H1 (cell line): Measurements from ENCODE around the gene CAPN1. TPM values are rescaled to one million over a fixed set of nuclear protein-coding genes. Genes with fewer than 3 reads are reported as not detected.

Experiments
- CTCF ChIA-PET: fragments of 300-600 bp; sonication (Branson Sonifier 250); formaldehyde crosslinking; loops from one replicate; lab custom pipeline; 2021; ENCODE audit not compliant: partially characterized antibody; lab: Charles Lee
- POLR2A ChIA-PET: fragments of 300-600 bp; sonication (Branson Sonifier 250); formaldehyde crosslinking; loops from one replicate; lab custom pipeline; 2021; ENCODE audit warnings: inconsistent platforms; ENCODE audit not compliant: partially characterized antibody; lab: Charles Lee
- DNase-seq, 2 experiments: peaks; one replicate each; pipeline versions ENCODE4 v3.0.0 to v3.0.0-alpha.2; 2010 to 2022; ENCODE audit warnings: low spot score in 2 of 2, low read depth in 1 of 2, mixed read lengths in 1 of 2
- FAIRE-seq: peaks from 2 replicates; lab custom pipeline; 2011; peaks lifted over from hg19 to GRCh38; lab: Jason Lieb, UNC
- H2AFZ ChIP-seq: 2 replicates; pipeline ENCODE4 v1.8.1; 2012; ENCODE audit warnings: low read length, inconsistent platforms
- H2AK5ac ChIP-seq: 2 replicates; pipeline ENCODE4 v1.6.1; 2013; ENCODE audit warnings: low read depth, low read length
- H2BK120ac ChIP-seq: replicated peaks from 2 replicates; pipeline ENCODE3; 2013; ENCODE audit warnings: low read depth, low read length, inconsistent platforms
- H2BK12ac ChIP-seq: 2 replicates; pipeline ENCODE4 v1.6.1; 2013; ENCODE audit warnings: low read depth, low read length
- H2BK15ac ChIP-seq: 2 replicates; pipeline ENCODE4 v1.6.1; 2013; ENCODE audit warnings: low read length
- H2BK20ac ChIP-seq: 2 replicates; pipeline ENCODE4 v1.6.1; 2013; ENCODE audit warnings: low read length
- H2BK5ac ChIP-seq: 2 replicates; pipeline ENCODE4 v1.6.1; 2013; ENCODE audit warnings: low read depth, low read length
- H3K14ac ChIP-seq: 2 replicates; pipeline ENCODE4 v1.6.1; 2013; ENCODE audit warnings: inconsistent platforms; ENCODE audit not compliant: insufficient read length
- H3K18ac ChIP-seq: 2 replicates; pipeline ENCODE4 v1.6.1; 2013; ENCODE audit warnings: low read length; ENCODE audit errors: extremely low read depth
- H3K23ac ChIP-seq: 2 replicates; pipeline ENCODE4 v1.6.1; 2013; ENCODE audit warnings: inconsistent platforms; ENCODE audit not compliant: insufficient read length
- H3K23me2 ChIP-seq: 2 replicates; pipeline ENCODE4 v1.6.1; 2013; ENCODE audit warnings: low read depth, low read length
- H3K27ac ChIP-seq: 2 replicates; pipeline ENCODE4 v1.6.1; 2011; ENCODE audit warnings: low read depth, low read length, inconsistent platforms
- H3K27me3 ChIP-seq, 4 experiments: replicated peaks in 1 of 4; 1 replicate in 1 of 4; 2 replicates in 3 of 4; pipeline versions ENCODE4 v1.6.1 to v1.8.1; 2011 to 2013; ENCODE audit warnings: low read length in 3 of 4, mild to moderate bottlenecking in 3 of 4, inconsistent platforms in 2 of 4, mixed read lengths in 2 of 4, moderate library complexity in 1 of 4; ENCODE audit not compliant: control insufficient read depth in 3 of 4, insufficient read depth in 3 of 4; ENCODE audit errors: extremely low read depth in 1 of 4
- H3K36me3 ChIP-seq, 4 experiments: 2 replicates each; pipeline versions ENCODE4 v1.6.1 to v1.8.1; 2011 to 2013; ENCODE audit warnings: mild to moderate bottlenecking in 4 of 4, low read length in 3 of 4, moderate library complexity in 2 of 4, control low read depth in 1 of 4, inconsistent platforms in 1 of 4; ENCODE audit not compliant: insufficient read depth in 4 of 4, control insufficient read depth in 2 of 4
- H3K4ac ChIP-seq: replicated peaks from 2 replicates; pipeline ENCODE3; 2013; ENCODE audit warnings: low read length, low read depth, mixed read lengths, inconsistent platforms; ENCODE audit not compliant: insufficient read length
- H3K4me1 ChIP-seq, 4 experiments: replicated peaks in 1 of 4; 1 replicate in 1 of 4; 2 replicates in 3 of 4; pipeline versions ENCODE4 v1.6.1 to v1.8.1; 2011 to 2013; ENCODE audit warnings: low read length in 3 of 4, inconsistent platforms in 2 of 4, mixed read lengths in 1 of 4; ENCODE audit not compliant: insufficient read depth in 4 of 4, control insufficient read depth in 3 of 4
- H3K4me2 ChIP-seq, 2 experiments: 2 replicates each; pipeline versions ENCODE4 v1.6.1 to v1.8.1; 2011 to 2013; ENCODE audit warnings: low read depth in 2 of 2, low read length in 2 of 2, control low read depth in 1 of 2, inconsistent platforms in 1 of 2, mild to moderate bottlenecking in 1 of 2; ENCODE audit not compliant: insufficient read depth in 1 of 2
- H3K4me3 ChIP-seq, 4 experiments: fragments of 200-600, 300-600 bp in 1 of 4; sonication (generic), shearing (Covaris generic), sonication (Bioruptor Twin) in 1 of 4; 2 replicates each; pipeline versions ENCODE4 v1.5.1 to v1.8.1; 2011 to 2016; ENCODE audit warnings: low read length in 4 of 4, low read depth in 3 of 4, control low read depth in 2 of 4, inconsistent platforms in 2 of 4, mild to moderate bottlenecking in 2 of 4, mixed read lengths in 1 of 4, moderate library complexity in 1 of 4; ENCODE audit not compliant: insufficient read depth in 2 of 4; ENCODE audit errors: extremely low read depth in 1 of 4
- H3K56ac ChIP-seq: replicated peaks from 2 replicates; pipeline ENCODE3; 2013; ENCODE audit warnings: low read depth, mild to moderate bottlenecking, mixed read lengths, low read length, inconsistent platforms; ENCODE audit not compliant: insufficient read length
- H3K79me1 ChIP-seq: 2 replicates; pipeline ENCODE4 v1.6.1; 2013; ENCODE audit warnings: low read depth, low read length, control low read depth
- H3K79me2 ChIP-seq, 2 experiments: 2 replicates each; pipeline versions ENCODE4 v1.6.1 to v1.8.1; 2012 to 2013; ENCODE audit warnings: low read length in 2 of 2, mild to moderate bottlenecking in 2 of 2, inconsistent platforms in 1 of 2; ENCODE audit not compliant: insufficient read depth in 2 of 2, control insufficient read depth in 1 of 2
- H3K9ac ChIP-seq, 4 experiments: replicated peaks in 1 of 4; 1 replicate in 1 of 4; 2 replicates in 3 of 4; pipeline versions ENCODE4 v1.6.1 to v1.8.1; 2011 to 2013; ENCODE audit warnings: low read depth in 3 of 4, low read length in 3 of 4, control low read depth in 2 of 4, mild to moderate bottlenecking in 2 of 4, moderate library complexity in 2 of 4, inconsistent platforms in 1 of 4; ENCODE audit errors: extremely low read depth in 1 of 4
- H3K9me3 ChIP-seq, 2 experiments: 2 replicates each; pipeline versions ENCODE4 v1.6.1 to v1.8.1; 2012 to 2013; ENCODE audit warnings: mild to moderate bottlenecking in 2 of 2, moderate library complexity in 2 of 2, control low read depth in 1 of 2, inconsistent platforms in 1 of 2, low read depth in 1 of 2, low read length in 1 of 2, mixed read lengths in 1 of 2; ENCODE audit not compliant: insufficient read depth in 2 of 2
- H4K20me1 ChIP-seq, 2 experiments: replicated peaks in 1 of 2; 2 replicates each; pipeline versions ENCODE3 to v1.8.1; 2011 to 2013; ENCODE audit warnings: inconsistent platforms in 2 of 2, low read length in 2 of 2, mild to moderate bottlenecking in 1 of 2; ENCODE audit not compliant: insufficient read depth in 2 of 2, control insufficient read depth in 1 of 2
- H4K5ac ChIP-seq: 2 replicates; pipeline ENCODE4 v1.6.1; 2013; ENCODE audit warnings: low read length, low read depth, mixed read lengths, inconsistent platforms; ENCODE audit not compliant: insufficient read length
- H4K8ac ChIP-seq: 2 replicates; pipeline ENCODE4 v1.8.0; 2013; ENCODE audit warnings: mild to moderate bottlenecking, moderate library complexity, low read length, inconsistent platforms; ENCODE audit not compliant: insufficient read depth; ENCODE audit errors: extremely low read depth
- H4K91ac ChIP-seq: replicated peaks from 2 replicates; pipeline ENCODE3; 2013; ENCODE audit warnings: low read length, mixed read lengths, inconsistent platforms; ENCODE audit not compliant: insufficient read length
- WGBS, 2 experiments: shearing (Covaris generic) in 1 of 2; methylation state at CpG; one replicate each; pipeline versions ENCODE4 v1.1.6 to v1.1.7; 2013 to 2015; ENCODE audit warnings: low lambda C conversion rate in 2 of 2, mixed read lengths in 2 of 2, inconsistent platforms in 1 of 2, low coverage in 1 of 2, missing lambda C conversion rate in 1 of 2; ENCODE audit not compliant: insufficient replicate concordance in 2 of 2, insufficient coverage in 1 of 2, insufficient read length in 1 of 2; ENCODE audit errors: extremely low coverage in 1 of 2, missing lambda C conversion rate in 1 of 2; 5-methylcytosine and 5-hydroxymethylcytosine counted together
- polyA plus RNA-seq, 7 experiments: library from polyadenylated mRNA; depleted of rRNA in 3 of 7; stranded (reverse) in 5 of 7; unstranded in 2 of 7; fragments of >200 nt in 5 of 7; fragments of 200-250 nt in 2 of 7; gene quantifications; 1 replicate in 5 of 7; 2 replicates in 1 of 7; 4 replicates in 1 of 7; pipeline versions ENCODE4 v1.2.1 to v1.2.3, GENCODE V29; 2011 to 2013; ENCODE audit warnings: missing spikeins in 2 of 7, mixed read lengths in 2 of 7
- total RNA-seq: library from RNA; stranded (reverse); fragmentation: NEBNext Ultra II Directional; extraction: Animal tissue kit (Norgen Biotek cat#: 25700); gene quantifications from 2 replicates; pipeline ENCODE4 v1.2.1, GENCODE V29; 2021

Gene CAPN1
- total and polyA plus RNA-seq, 2 of the 8 experiments (the other 6 are each of a cell fraction or from before 2014, with no cell fraction given), result 194 to 233 TPM

DNA sequence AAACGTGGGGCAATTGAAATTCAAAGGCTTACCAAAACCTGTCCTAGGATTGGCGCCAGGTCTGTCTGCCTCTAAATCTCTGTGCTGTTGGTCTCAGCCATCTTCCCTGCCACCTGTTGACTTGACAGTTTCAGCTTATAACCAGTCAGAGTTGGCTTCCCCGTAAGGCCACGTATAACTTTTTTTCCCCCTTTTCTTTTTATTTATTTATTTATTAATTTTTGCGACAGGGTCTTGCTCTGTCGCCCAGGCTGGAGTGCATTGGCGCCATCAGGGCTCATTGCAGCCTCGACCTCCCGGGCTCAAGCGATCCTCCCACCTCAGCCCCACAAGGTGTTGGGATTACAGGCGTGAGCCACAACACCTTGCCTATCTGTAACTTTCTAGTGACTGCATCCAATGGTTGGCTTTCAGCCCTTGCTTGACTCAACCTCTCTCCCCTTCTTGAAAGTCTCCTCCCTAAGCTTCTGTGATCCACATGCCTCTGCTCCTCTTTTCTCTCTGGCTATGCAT lies 46.0 kb upstream of the CAPN1 start:
- FAIRE-seq, result no peak
- peak overlapping the region; percentile 76 for H2AFZ ChIP-seq

More for the DNA sequence above, 46.0 kb upstream of the CAPN1 start:
- Histone ChIP-seq H2BK15ac (no peak overlapping the region), H3K4ac (no peak overlapping the region), H3K18ac (no peak overlapping the region), H3K27ac (peak overlapping the region; percentile 99), H3K9me3 (no peaks in the 10 kb centered on the region; a peak in 1 of 4 replicates), H3K4me3 (peak overlapping the region; percentile 56 to 94 (median 88)), H4K20me1 (peaks cover 0 to 9% of the 10 kb centered on the region in 2 experiments), H2BK12ac (no peak overlapping the region), H3K4me2 (peak overlapping the region; percentile 77 to 91), H3K79me2 (peaks cover 0 to 15% of the 10 kb centered on the region in 2 experiments; a peak in 1 of 4 replicates), H2BK5ac (peak overlapping the region; percentile 83; the same call in 1 of the 2 replicates), H2BK20ac (no peak overlapping the region), H3K36me3 (peaks cover 4 to 16% (median 14%) of the 10 kb centered on the region in 4 experiments; a peak in 6 of 8 replicates), H3K27me3 (no peaks in the 10 kb centered on the region), H3K56ac (no peak overlapping the region), H4K91ac (no peak overlapping the region), H3K4me1 (peaks cover 0 to 13% (median 7%) of the 10 kb centered on the region in 4 experiments; a peak in 6 of 7 replicates), H3K79me1 (peaks cover 3% of the 10 kb centered on the region; the same call in 1 of the 2 replicates), H3K9ac (peak overlapping the region in 3 of 4 experiments; percentile 27 to 87 (median 66); a peak in 6 of 7 replicates), H3K14ac (no peak overlapping the region), H2AK5ac (peak overlapping the region; percentile 41; the same call in 1 of the 2 replicates), H3K23ac (no peak overlapping the region), H3K23me2 (peaks cover 14% of the 10 kb centered on the region), H4K5ac (no peak overlapping the region), H4K8ac (no peak overlapping the region), H2BK120ac (no peak overlapping the region)
- POLR2A ChIA-PET, result interaction anchor here (0.8 to 15.8 kb wide), 21 partner anchors 9 to 373 kb away, joined by 3 to 305 read pairs (median 4); partner anchors contain the start of genes CAPN1, CDC42EP2, FAU and MRPL49
- DNase-seq, result no peak
- 72% methylated on average over 11 of the region's 11 CpGs; no CpG with 5 or more reads in 1 of the 2 experiments for WGBS, 2 experiments
- CTCF ChIA-PET, result interaction anchor here (0.8 to 3.0 kb wide), 13 partner anchors 9 to 267 kb away, joined by 3 to 14 read pairs (median 4); partner anchors contain the start of genes CAPN1, MRPL49, SPDYC and TM7SF2
